Activated T-helper 9 cell treated with anti-CD3 and anti-CD28 coated beads, Interleukin-2, amount 50 U/mL, for 16 hours (primary cell): ENCODE results near the gene FKBP6.
"Not testable (repeated sequence)": the region's sequence is repeated elsewhere in the genome, so short reads cannot be mapped to it uniquely, and the experiment has no call there.

Experiments used
- DNase-seq: peaks from one replicate; pipeline ENCODE4 v3.0.0-alpha.2; 2020; ENCODE audit warnings: low read depth

Gene FKBP6

GRCh38 chr7:73324081-73324845 is 3.7 kb upstream of the FKBP6 start:
- DNase-seq = peak; percentile 33

GRCh38 chr7:73325424-73325823 is 2.5 kb upstream of the FKBP6 start:
- DNase-seq = not testable (repeated sequence)

- DNase-seq = not testable (repeated sequence)
Observed at GRCh38 chr7:73327449-73327848, 512 bp upstream of the FKBP6 start.

GRCh38 chr7:73328696-73329095 is 735 bp downstream of the FKBP6 start:
- DNase-seq = no peak

- no peak for DNase-seq
Observed at GRCh38 chr7:73329861-73330581, 2.1 kb downstream of the FKBP6 start.

GRCh38 chr7:73330772-73331171 is 2.8 kb downstream of the FKBP6 start:
- DNase-seq = no peak

- DNase-seq = no peak
Observed at GRCh38 chr7:73332447-73332846, 4.5 kb downstream of the FKBP6 start.

GRCh38 chr7:73338321-73338720 is 10.4 kb downstream of the FKBP6 start:
- no peak for DNase-seq

GRCh38 chr7:73340514-73340913 is 12.6 kb downstream of the FKBP6 start:
- DNase-seq = no peak

- DNase-seq = no peak
Observed at GRCh38 chr7:73341877-73342276, 13.9 kb downstream of the FKBP6 start.

GRCh38 chr7:73342645-73343044 is 14.7 kb downstream of the FKBP6 start:
- DNase-seq = no peak

GRCh38 chr7:73343671-73344380 is 15.9 kb downstream of the FKBP6 start:
- no peak for DNase-seq

GRCh38 chr7:73345538-73345937 is 17.6 kb downstream of the FKBP6 start:
- no peak for DNase-seq

- no peak for DNase-seq
Observed at GRCh38 chr7:73345951-73346350, 18.0 kb downstream of the FKBP6 start.

GRCh38 chr7:73349763-73350162 is 21.8 kb downstream of the FKBP6 start:
- DNase-seq = no peak

GRCh38 chr7:73350306-73351068 is 22.5 kb downstream of the FKBP6 start:
- DNase-seq = no peak

GRCh38 chr7:73351447-73352167 is 23.6 kb downstream of the FKBP6 start:
- no peak for DNase-seq

- no peak for DNase-seq
Observed at GRCh38 chr7:73352784-73353183, 24.8 kb downstream of the FKBP6 start.

GRCh38 chr7:73353243-73353642 is 25.3 kb downstream of the FKBP6 start:
- no peak for DNase-seq

- no peak for DNase-seq
Observed at GRCh38 chr7:73354196-73354595, 26.2 kb downstream of the FKBP6 start.

- DNase-seq = no peak
Observed at GRCh38 chr7:73354821-73355220, 26.9 kb downstream of the FKBP6 start.
